ENCODE data around the gene NUDT17.

- TF ChIP-seq CTCF (conservative IDR thresholded peaks at IDR 0.05; ENCODE audit: low read length) (no peak), EZH2phosphoT487 (IDR thresholded peaks at IDR 0.05; ENCODE audit: borderline replicate concordance) (no peak)
Measured at GRCh38 chr1:145806408-145806807, 39.0 kb upstream of the NUDT17 start.
